Neural cell (in vitro differentiated cells): Measurements from ENCODE around the gene PPP1R12B. TPM values are rescaled to one million over a fixed set of nuclear protein-coding genes. Genes with fewer than 3 reads are reported as not detected.

Experiments used
- H2AFZ ChIP-seq: fragments of 200-600, 300-800 bp; sonication (generic), shearing (Covaris generic); 2 replicates; pipeline ENCODE4 v1.6.0; 2014; ENCODE audit warnings: low read depth, mild to moderate bottlenecking, antibody characterized with exemption, low read length, moderate library complexity
- H3F3A ChIP-seq: fragments of 200-600 bp; shearing (Covaris generic); 2 replicates; pipeline ENCODE4 v1.6.1; 2016; ENCODE audit warnings: mild to moderate bottlenecking, moderate library complexity, mixed read lengths, antibody characterized with exemption, low read length; ENCODE audit not compliant: insufficient read depth, poor library complexity, severe bottlenecking
- H3K27ac ChIP-seq: fragments of 200-600, 300-800 bp; sonication (generic), shearing (Covaris generic); 2 replicates; pipeline ENCODE4 v1.5.1; 2014; ENCODE audit warnings: mild to moderate bottlenecking, low read length, moderate library complexity
- H3K27me3 ChIP-seq: fragments of 300-800, 200-600 bp; sonication (generic), shearing (Covaris generic); 2 replicates; pipeline ENCODE4 v1.6.0; 2014; ENCODE audit warnings: mild to moderate bottlenecking, low read depth, low read length, moderate library complexity; ENCODE audit not compliant: insufficient read depth
- H3K36me3 ChIP-seq: fragments of 300-800, 200-600 bp; sonication (generic), shearing (Covaris generic); 2 replicates; pipeline ENCODE4 v1.5.1; 2014; ENCODE audit warnings: mild to moderate bottlenecking, antibody characterized with exemption, low read length, moderate library complexity; ENCODE audit not compliant: insufficient read depth
- H3K4me2 ChIP-seq: fragments of 300-800, 200-600 bp; sonication (generic), shearing (Covaris generic); 2 replicates; pipeline ENCODE4 v1.6.0; 2014; ENCODE audit warnings: mild to moderate bottlenecking, low read length
- H3K4me3 ChIP-seq: fragments of 300-800, 200-600 bp; sonication (generic), shearing (Covaris generic); 2 replicates; pipeline ENCODE4 v1.5.1; 2014; ENCODE audit warnings: mild to moderate bottlenecking, low read length, moderate library complexity
- H3K79me2 ChIP-seq: fragments of 200-600 bp; shearing (Covaris generic); replicated peaks from 2 replicates; pipeline ENCODE4 v1.6.0; 2014; ENCODE audit warnings: mild to moderate bottlenecking, low read length, moderate library complexity; ENCODE audit not compliant: insufficient read depth
- H3K9ac ChIP-seq: fragments of 300-800, 200-600 bp; sonication (generic), shearing (Covaris generic); 2 replicates; pipeline ENCODE4 v1.6.1; 2016; ENCODE audit warnings: mild to moderate bottlenecking, low read length, mixed read lengths
- H3K9me2 ChIP-seq: fragments of 200-600 bp; shearing (Covaris generic); 2 replicates; pipeline ENCODE4 v1.6.1; 2016; ENCODE audit warnings: mild to moderate bottlenecking, low read length, mixed read lengths; ENCODE audit not compliant: insufficient read depth
- H3K9me3 ChIP-seq: fragments of 200-600, 300-800 bp; sonication (generic), shearing (Covaris generic); 2 replicates; pipeline ENCODE4 v1.6.1; 2016; ENCODE audit warnings: mild to moderate bottlenecking, mixed run types, low read length, moderate library complexity, mixed read lengths
- H4K20me1 ChIP-seq: fragments of 200-600 bp; shearing (Covaris generic); 2 replicates; pipeline ENCODE4 v1.6.1; 2016; ENCODE audit warnings: mild to moderate bottlenecking, mixed run types; ENCODE audit not compliant: insufficient read depth
- EP300 ChIP-seq: fragments of 450-650 bp; conservative IDR thresholded peaks from 2 replicates; pipeline ENCODE4 v1.6.1; 2014; ENCODE audit warnings: antibody characterized with exemption, mild to moderate bottlenecking, moderate library complexity; ENCODE audit not compliant: poor library complexity, severe bottlenecking
- EZH2 ChIP-seq: fragments of 200-600, 300-800 bp; shearing (Covaris generic), sonication (generic); IDR thresholded peaks from 2 replicates; pipeline ENCODE4 v1.6.1; 2014; ENCODE audit warnings: antibody characterized with exemption, low read length, borderline replicate concordance, mild to moderate bottlenecking; ENCODE audit not compliant: insufficient read depth, poor library complexity, severe bottlenecking
- MXI1 ChIP-seq: fragments of 450-650 bp; conservative IDR thresholded peaks from 2 replicates; pipeline ENCODE4 v1.6.1; 2014; ENCODE audit warnings: antibody characterized with exemption, mild to moderate bottlenecking; ENCODE audit not compliant: poor library complexity, severe bottlenecking
- POLR2AphosphoS5 ChIP-seq: IDR thresholded peaks from 2 replicates; pipeline ENCODE4 v1.6.1; 2012
- RAD21 ChIP-seq: fragments of 450-650 bp; conservative IDR thresholded peaks from 2 replicates; pipeline ENCODE4 v1.6.1; 2014; ENCODE audit warnings: antibody characterized with exemption, mild to moderate bottlenecking, moderate library complexity
- SMC3 ChIP-seq: fragments of 450-650 bp; conservative IDR thresholded peaks from 2 replicates; pipeline ENCODE4 v1.6.1; 2014; ENCODE audit warnings: antibody characterized with exemption, mild to moderate bottlenecking, moderate library complexity; ENCODE audit not compliant: poor library complexity
- TAF1 ChIP-seq: IDR thresholded peaks from 2 replicates; pipeline ENCODE4 v1.6.1; 2012; ENCODE audit warnings: low read depth
- polyA plus RNA-seq: library from polyadenylated mRNA; depleted of rRNA; stranded (reverse); fragments of >200 nt; gene quantifications from 2 replicates; pipeline ENCODE4 v1.2.3, GENCODE V29; 2014
- TF ChIP-seq, protein P1 (sequence below): fragments of 450-650 bp; IDR thresholded peaks from 2 replicates; pipeline ENCODE4 v1.5.1; 2014; ENCODE audit warnings: antibody characterized with exemption, mild to moderate bottlenecking, moderate library complexity; ENCODE audit not compliant: poor library complexity, severe bottlenecking
- TF ChIP-seq, protein P2 (sequence below): IDR thresholded peaks from 2 replicates; pipeline ENCODE4 v1.6.1; 2012; ENCODE audit warnings: borderline replicate concordance

Gene PPP1R12B
- polyA plus RNA-seq, 1 donor from 2014 or later, result 9.8 TPM

- no peaks in the 10 kb centered on the region for H3F3A ChIP-seq
- H3K9me3 ChIP-seq, result no peaks in the 10 kb centered on the region
- peaks cover 8% of the 10 kb centered on the region for H3K79me2 ChIP-seq
- no peaks in the 10 kb centered on the region for H3K36me3 ChIP-seq
- no peaks in the 10 kb centered on the region for H3K27me3 ChIP-seq
- H4K20me1 ChIP-seq, result no peaks in the 10 kb centered on the region
- H3K4me3 ChIP-seq, result no peak overlapping the region
- H2AFZ ChIP-seq, result no peak overlapping the region
- H3K9me2 ChIP-seq, result no peaks in the 10 kb centered on the region
- no peak overlapping the region for H3K9ac ChIP-seq
- no peak overlapping the region for H3K27ac ChIP-seq
- H3K4me2 ChIP-seq, result no peak overlapping the region
- TF ChIP-seq SMC3 (no peak), EZH2 (no peak), RAD21 (no peak), TAF1 (no peak)
- TF ChIP-seq, protein P1, sequence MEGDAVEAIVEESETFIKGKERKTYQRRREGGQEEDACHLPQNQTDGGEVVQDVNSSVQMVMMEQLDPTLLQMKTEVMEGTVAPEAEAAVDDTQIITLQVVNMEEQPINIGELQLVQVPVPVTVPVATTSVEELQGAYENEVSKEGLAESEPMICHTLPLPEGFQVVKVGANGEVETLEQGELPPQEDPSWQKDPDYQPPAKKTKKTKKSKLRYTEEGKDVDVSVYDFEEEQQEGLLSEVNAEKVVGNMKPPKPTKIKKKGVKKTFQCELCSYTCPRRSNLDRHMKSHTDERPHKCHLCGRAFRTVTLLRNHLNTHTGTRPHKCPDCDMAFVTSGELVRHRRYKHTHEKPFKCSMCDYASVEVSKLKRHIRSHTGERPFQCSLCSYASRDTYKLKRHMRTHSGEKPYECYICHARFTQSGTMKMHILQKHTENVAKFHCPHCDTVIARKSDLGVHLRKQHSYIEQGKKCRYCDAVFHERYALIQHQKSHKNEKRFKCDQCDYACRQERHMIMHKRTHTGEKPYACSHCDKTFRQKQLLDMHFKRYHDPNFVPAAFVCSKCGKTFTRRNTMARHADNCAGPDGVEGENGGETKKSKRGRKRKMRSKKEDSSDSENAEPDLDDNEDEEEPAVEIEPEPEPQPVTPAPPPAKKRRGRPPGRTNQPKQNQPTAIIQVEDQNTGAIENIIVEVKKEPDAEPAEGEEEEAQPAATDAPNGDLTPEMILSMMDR, result no peak
- TF ChIP-seq, protein P2, sequence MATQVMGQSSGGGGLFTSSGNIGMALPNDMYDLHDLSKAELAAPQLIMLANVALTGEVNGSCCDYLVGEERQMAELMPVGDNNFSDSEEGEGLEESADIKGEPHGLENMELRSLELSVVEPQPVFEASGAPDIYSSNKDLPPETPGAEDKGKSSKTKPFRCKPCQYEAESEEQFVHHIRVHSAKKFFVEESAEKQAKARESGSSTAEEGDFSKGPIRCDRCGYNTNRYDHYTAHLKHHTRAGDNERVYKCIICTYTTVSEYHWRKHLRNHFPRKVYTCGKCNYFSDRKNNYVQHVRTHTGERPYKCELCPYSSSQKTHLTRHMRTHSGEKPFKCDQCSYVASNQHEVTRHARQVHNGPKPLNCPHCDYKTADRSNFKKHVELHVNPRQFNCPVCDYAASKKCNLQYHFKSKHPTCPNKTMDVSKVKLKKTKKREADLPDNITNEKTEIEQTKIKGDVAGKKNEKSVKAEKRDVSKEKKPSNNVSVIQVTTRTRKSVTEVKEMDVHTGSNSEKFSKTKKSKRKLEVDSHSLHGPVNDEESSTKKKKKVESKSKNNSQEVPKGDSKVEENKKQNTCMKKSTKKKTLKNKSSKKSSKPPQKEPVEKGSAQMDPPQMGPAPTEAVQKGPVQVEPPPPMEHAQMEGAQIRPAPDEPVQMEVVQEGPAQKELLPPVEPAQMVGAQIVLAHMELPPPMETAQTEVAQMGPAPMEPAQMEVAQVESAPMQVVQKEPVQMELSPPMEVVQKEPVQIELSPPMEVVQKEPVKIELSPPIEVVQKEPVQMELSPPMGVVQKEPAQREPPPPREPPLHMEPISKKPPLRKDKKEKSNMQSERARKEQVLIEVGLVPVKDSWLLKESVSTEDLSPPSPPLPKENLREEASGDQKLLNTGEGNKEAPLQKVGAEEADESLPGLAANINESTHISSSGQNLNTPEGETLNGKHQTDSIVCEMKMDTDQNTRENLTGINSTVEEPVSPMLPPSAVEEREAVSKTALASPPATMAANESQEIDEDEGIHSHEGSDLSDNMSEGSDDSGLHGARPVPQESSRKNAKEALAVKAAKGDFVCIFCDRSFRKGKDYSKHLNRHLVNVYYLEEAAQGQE, result no peak
Observed at GRCh38 chr1:202333861-202334260, 14.6 kb upstream of the PPP1R12B start.

DNA sequence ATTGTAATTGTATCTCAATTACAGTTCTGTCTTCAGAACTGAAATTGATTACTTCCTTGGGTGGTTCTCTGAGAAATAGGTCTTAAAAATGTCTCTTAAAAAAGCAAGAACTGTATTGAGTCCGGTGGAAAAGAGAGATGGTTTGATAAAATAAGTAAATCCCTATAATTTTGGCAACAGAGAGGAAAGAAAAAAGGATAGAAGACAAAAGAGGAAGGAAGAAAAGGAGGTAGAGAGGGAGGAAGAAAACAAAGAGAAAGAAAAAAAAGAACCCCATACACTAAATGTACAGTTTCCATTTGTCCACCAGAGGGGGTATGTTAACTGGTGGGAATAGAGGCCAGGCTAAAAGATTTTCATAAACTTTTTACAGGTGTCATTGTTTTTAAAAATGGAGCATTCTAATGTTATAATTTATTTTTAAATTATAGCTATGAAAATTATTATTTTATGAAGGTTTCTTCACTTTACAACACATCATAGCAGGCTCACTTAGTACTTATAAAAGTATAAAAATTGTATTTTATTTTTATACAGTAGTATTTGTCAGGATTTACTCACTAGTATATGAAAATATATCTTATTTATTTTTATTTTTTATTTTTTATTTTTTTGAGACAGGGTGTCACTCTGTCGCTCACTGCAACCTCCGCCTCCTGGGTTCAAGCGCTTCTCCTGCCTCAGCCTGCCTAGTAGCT is 4.7 kb upstream of the PPP1R12B start:
- H3K9me3 ChIP-seq, result no peaks in the 10 kb centered on the region
- H2AFZ ChIP-seq, result peak overlapping the region; percentile 37
- peaks cover 13% of the 10 kb centered on the region for H3K79me2 ChIP-seq
- H3K36me3 ChIP-seq, result no peaks in the 10 kb centered on the region
- no peaks in the 10 kb centered on the region for H3K9me2 ChIP-seq
- H3K4me3 ChIP-seq, result no peak overlapping the region
- H4K20me1 ChIP-seq, result no peaks in the 10 kb centered on the region
- TF ChIP-seq, protein P2, result no peak
- TF ChIP-seq MXI1, result no peak
- TF ChIP-seq SMC3, result peak; percentile 70
- TF ChIP-seq, protein P1, result peak; percentile 68
- no peak for TF ChIP-seq EP300
- no peak for TF ChIP-seq TAF1
- TF ChIP-seq RAD21, result peak; percentile 56
- no peak for TF ChIP-seq POLR2AphosphoS5
- TF ChIP-seq EZH2, result no peak
- H3F3A ChIP-seq, result no peaks in the 10 kb centered on the region
- H3K4me2 ChIP-seq, result no peak overlapping the region
- no peak overlapping the region for H3K9ac ChIP-seq
- no peaks in the 10 kb centered on the region for H3K27me3 ChIP-seq
- H3K27ac ChIP-seq, result no peak overlapping the region
